Peyer's patch (tissue), 4 donors: ENCODE data around the gene FKBP2. TPM values are rescaled to one million over a fixed set of nuclear protein-coding genes. Genes with fewer than 3 reads are reported as not detected.

Experiments used
- DNase-seq, 3 donors: peaks; one replicate each; pipeline ENCODE4 v3.0.0-alpha.2; 2017 to 2019
- H3K27ac ChIP-seq, 4 donors: fragments of 200-600 bp; sonication (generic); one replicate each; pipeline ENCODE4 v1.5.1; 2016 to 2019
- H3K27me3 ChIP-seq, 2 donors: fragments of 200-600 bp; sonication (generic); one replicate each; pipeline ENCODE4 v1.5.1; 2019
- H3K36me3 ChIP-seq, 3 donors: fragments of 200-600 bp; sonication (generic); one replicate each; pipeline ENCODE4 v1.5.1; 2016 to 2019
- H3K4me1 ChIP-seq, 4 donors: fragments of 200-600 bp; sonication (generic); one replicate each; pipeline ENCODE4 v1.5.1; 2016 to 2019
- H3K4me3 ChIP-seq, 4 donors: fragments of 200-600 bp; sonication (generic); 1 replicate in 3 of 4; 2 replicates in 1 of 4; pipeline ENCODE4 v1.5.1; 2016 to 2019; ENCODE audit warnings: mild to moderate bottlenecking in 1 of 4
- H3K9me3 ChIP-seq, 4 donors: fragments of 200-600 bp; sonication (generic); one replicate each; pipeline ENCODE4 v1.5.1; 2016 to 2019; ENCODE audit warnings: mild to moderate bottlenecking in 1 of 4
- CTCF ChIP-seq, 6 experiments: fragments of 450-650 bp in 4 of 6; fragments of 200-600 bp in 2 of 6; sonication (generic) in 1 of 6; IDR thresholded peaks; one replicate each; pipeline ENCODE4 v1.5.1; 2017 to 2019; ENCODE audit warnings: antibody characterized with exemption in 6 of 6, mild to moderate bottlenecking in 3 of 6, moderate library complexity in 1 of 6
- POLR2A ChIP-seq, 2 donors: fragments of 450-650 bp; IDR thresholded peaks; one replicate each; pipeline ENCODE4 v1.5.1; 2017; ENCODE audit warnings: antibody characterized with exemption in 2 of 2, mild to moderate bottlenecking in 2 of 2, moderate library complexity in 2 of 2
- total RNA-seq, 4 donors: library from RNA; depleted of rRNA; stranded (reverse); fragments of >200 nt; gene quantifications; one replicate each; pipeline ENCODE4 v1.1.0, GENCODE V29; 2016

Gene FKBP2
- total RNA-seq, 4 donors from 2014 or later = 46.2 to 101 (median 94.0) TPM

- Histone ChIP-seq H3K27ac (no peak overlapping the region), H3K9me3 (no peaks in the 10 kb centered on the region), H3K36me3 (peaks cover 0 to 41% (median 0%) of the 10 kb centered on the region in 3 donors), H3K4me3 (no peak overlapping the region), H3K4me1 (peaks cover 0 to 6% (median 1%) of the 10 kb centered on the region in 4 donors), H3K27me3 (no peaks in the 10 kb centered on the region)
- DNase-seq = no peak
- no peak for TF ChIP-seq POLR2A (IDR thresholded peaks at IDR 0.05)
- TF ChIP-seq CTCF (IDR thresholded peaks at IDR 0.05) = no peak
Observed at GRCh38 chr11:64220271-64220670, 20.6 kb upstream of the FKBP2 start.

- Histone ChIP-seq H3K4me1 (peaks cover 0 to 10% (median 4%) of the 10 kb centered on the region in 4 donors), H3K27me3 (no peaks in the 10 kb centered on the region), H3K36me3 (peaks cover 0 to 38% (median 0%) of the 10 kb centered on the region in 3 donors), H3K9me3 (no peaks in the 10 kb centered on the region), H3K4me3 (no peak overlapping the region), H3K27ac (no peak overlapping the region)
- TF ChIP-seq POLR2A (IDR thresholded peaks at IDR 0.05) = no peak
- TF ChIP-seq CTCF (IDR thresholded peaks at IDR 0.05) = no peak
- no peak for DNase-seq
Observed at GRCh38 chr11:64220798-64221197, 20.1 kb upstream of the FKBP2 start.

- Histone ChIP-seq H3K4me3 (no peak overlapping the region), H3K4me1 (peaks cover 0 to 20% (median 7%) of the 10 kb centered on the region in 4 donors), H3K27ac (no peak overlapping the region), H3K9me3 (no peaks in the 10 kb centered on the region), H3K27me3 (no peaks in the 10 kb centered on the region), H3K36me3 (peaks cover 0 to 38% (median 0%) of the 10 kb centered on the region in 3 donors)
- TF ChIP-seq CTCF (IDR thresholded peaks at IDR 0.05) = no peak
- no peak for TF ChIP-seq POLR2A (IDR thresholded peaks at IDR 0.05)
- DNase-seq = no peak
Observed at GRCh38 chr11:64222651-64223000, 18.3 kb upstream of the FKBP2 start.

GRCh38 chr11:64223001-64223651, 17.8 kb upstream of the FKBP2 start:
- H3K27ac ChIP-seq = no peak overlapping the region
- peaks cover 0 to 38% (median 0%) of the 10 kb centered on the region in 3 donors for H3K36me3 ChIP-seq
- no peak for DNase-seq
- H3K4me3 ChIP-seq = no peak overlapping the region
- H3K4me1 ChIP-seq = peaks cover 0 to 25% (median 8%) of the 10 kb centered on the region in 4 donors
- no peaks in the 10 kb centered on the region for H3K9me3 ChIP-seq
- no peak for TF ChIP-seq POLR2A (IDR thresholded peaks at IDR 0.05)
- TF ChIP-seq CTCF (IDR thresholded peaks at IDR 0.05) = no peak
- no peaks in the 10 kb centered on the region for H3K27me3 ChIP-seq

GRCh38 chr11:64224151-64224890, 16.6 kb upstream of the FKBP2 start:
- H3K4me1 ChIP-seq = peaks cover 0 to 31% (median 9%) of the 10 kb centered on the region in 4 donors

More at GRCh38 chr11:64224151-64224890, 16.6 kb upstream of the FKBP2 start:
- peak overlapping the region in 1 of 4 donors; percentile 97 for H3K27ac ChIP-seq
- DNase-seq = peak in 1 of 3 donors; percentile 44
- H3K27me3 ChIP-seq = no peaks in the 10 kb centered on the region
- H3K36me3 ChIP-seq = peaks cover 0 to 33% (median 0%) of the 10 kb centered on the region in 3 donors
- H3K4me3 ChIP-seq = no peak overlapping the region
- TF ChIP-seq CTCF (IDR thresholded peaks at IDR 0.05) = no peak
- no peak for TF ChIP-seq POLR2A (IDR thresholded peaks at IDR 0.05)
- H3K9me3 ChIP-seq = no peaks in the 10 kb centered on the region
